ENCODE results near the gene PPP4R1. TPM values are rescaled to one million over a fixed set of nuclear protein-coding genes. Genes with fewer than 3 reads are reported as not detected.

PPP4R1 gene
- total and polyA plus RNA-seq, 8 donors, result 25.9 to 372 (median 40.7) TPM

DNA sequence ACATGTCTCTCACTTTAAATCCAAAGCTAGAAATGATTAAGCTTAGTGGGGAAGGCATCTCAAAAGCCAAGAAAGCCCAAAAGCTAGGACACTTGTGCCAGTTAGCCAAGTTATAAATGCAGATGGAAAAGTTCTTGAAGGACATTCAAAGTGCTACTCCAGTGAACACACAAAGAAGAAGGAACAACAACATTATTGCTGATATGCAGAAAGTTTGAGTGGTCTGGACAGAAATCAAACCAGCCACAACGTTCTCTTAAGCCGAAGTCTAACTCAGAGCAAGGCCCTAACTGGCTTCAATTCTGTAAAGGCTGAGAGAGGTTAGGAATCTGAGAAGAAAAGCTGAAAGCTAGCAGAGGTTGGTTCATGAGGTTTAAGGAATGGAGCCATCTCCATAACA, 49.0 kb downstream of the PPP4R1 start:
- 67 to 83% (median 79%) methylated on average over 2 of the region's 2 CpGs for WGBS, 5 donors
- no peaks in the 10 kb centered on the region for H3K9me3 ChIP-seq
- peaks cover 18 to 87% (median 69%) of the 10 kb centered on the region in 4 donors for H3K36me3 ChIP-seq

DNA sequence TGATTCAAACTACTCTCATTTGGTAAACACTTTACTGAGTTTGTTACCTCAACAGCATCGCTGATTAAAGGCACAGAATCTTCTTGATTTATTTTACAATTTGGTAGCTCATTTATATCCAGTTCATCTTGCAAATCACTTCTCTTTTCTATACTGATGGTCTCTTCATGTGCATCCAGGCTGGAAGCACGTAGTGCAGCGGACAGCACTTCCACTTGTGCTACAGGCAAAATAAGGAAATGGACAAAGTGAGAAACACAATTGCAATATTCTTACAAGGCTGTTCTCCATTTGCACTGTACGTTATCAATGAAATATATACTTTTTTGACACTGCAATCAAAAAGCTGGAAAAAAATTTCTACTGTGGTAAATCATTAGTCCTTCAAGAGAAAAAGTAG, 51.0 kb downstream of the PPP4R1 start:
- Histone ChIP-seq H3K4me1 (peaks cover 0 to 30% (median 10%) of the 10 kb centered on the region in 4 donors), H3K27me3 (no peaks in the 10 kb centered on the region), H3K4me3 (no peak overlapping the region), H3K9me3 (no peaks in the 10 kb centered on the region), H3K36me3 (peaks cover 14 to 87% (median 68%) of the 10 kb centered on the region in 4 donors), H3K27ac (no peak overlapping the region)
- intact Hi-C loops (cut with DNase I; ENCODE audit: low total_unique reads), result no loop called here
- 88 to 92% (median 91%) methylated on average over 4 of the region's 4 CpGs for WGBS, 5 donors
- TF ChIP-seq, protein P1, sequence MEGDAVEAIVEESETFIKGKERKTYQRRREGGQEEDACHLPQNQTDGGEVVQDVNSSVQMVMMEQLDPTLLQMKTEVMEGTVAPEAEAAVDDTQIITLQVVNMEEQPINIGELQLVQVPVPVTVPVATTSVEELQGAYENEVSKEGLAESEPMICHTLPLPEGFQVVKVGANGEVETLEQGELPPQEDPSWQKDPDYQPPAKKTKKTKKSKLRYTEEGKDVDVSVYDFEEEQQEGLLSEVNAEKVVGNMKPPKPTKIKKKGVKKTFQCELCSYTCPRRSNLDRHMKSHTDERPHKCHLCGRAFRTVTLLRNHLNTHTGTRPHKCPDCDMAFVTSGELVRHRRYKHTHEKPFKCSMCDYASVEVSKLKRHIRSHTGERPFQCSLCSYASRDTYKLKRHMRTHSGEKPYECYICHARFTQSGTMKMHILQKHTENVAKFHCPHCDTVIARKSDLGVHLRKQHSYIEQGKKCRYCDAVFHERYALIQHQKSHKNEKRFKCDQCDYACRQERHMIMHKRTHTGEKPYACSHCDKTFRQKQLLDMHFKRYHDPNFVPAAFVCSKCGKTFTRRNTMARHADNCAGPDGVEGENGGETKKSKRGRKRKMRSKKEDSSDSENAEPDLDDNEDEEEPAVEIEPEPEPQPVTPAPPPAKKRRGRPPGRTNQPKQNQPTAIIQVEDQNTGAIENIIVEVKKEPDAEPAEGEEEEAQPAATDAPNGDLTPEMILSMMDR (IDR thresholded peaks at IDR 0.05), result no peak
- TF ChIP-seq POLR2A (IDR thresholded peaks at IDR 0.05) (no peak), EP300 (IDR thresholded peaks at IDR 0.05) (no peak), POLR2AphosphoS5 (IDR thresholded peaks at IDR 0.05) (no peak)
- no peak for DNase-seq

More for the DNA sequence above, 49.0 kb downstream of the PPP4R1 start:
- peaks cover 0 to 34% (median 10%) of the 10 kb centered on the region in 4 donors for H3K4me1 ChIP-seq
- H3K27me3 ChIP-seq, result no peaks in the 10 kb centered on the region
- no peak overlapping the region for H3K4me3 ChIP-seq
- H3K27ac ChIP-seq, result no peak overlapping the region
- intact Hi-C loops (cut with DNase I; ENCODE audit: low total_unique reads), result no loop called here
- TF ChIP-seq, protein P1 (IDR thresholded peaks at IDR 0.05), result no peak
- TF ChIP-seq POLR2AphosphoS5 (IDR thresholded peaks at IDR 0.05) (no peak), EP300 (IDR thresholded peaks at IDR 0.05) (no peak), POLR2A (IDR thresholded peaks at IDR 0.05) (no peak)
- no peak for DNase-seq

GRCh38 chr18:9562584-9562983, 51.8 kb downstream of the PPP4R1 start:
- no peaks in the 10 kb centered on the region for H3K27me3 ChIP-seq
- WGBS, 5 donors, result 69 to 86% (median 81%) methylated on average over 4 of the region's 4 CpGs
- no peak overlapping the region for H3K27ac ChIP-seq
- peaks cover 21 to 87% (median 68%) of the 10 kb centered on the region in 4 donors for H3K36me3 ChIP-seq
- H3K9me3 ChIP-seq, result no peaks in the 10 kb centered on the region
- TF ChIP-seq POLR2AphosphoS5 (IDR thresholded peaks at IDR 0.05) (no peak), POLR2A (IDR thresholded peaks at IDR 0.05) (no peak), EP300 (IDR thresholded peaks at IDR 0.05) (no peak)
- TF ChIP-seq, protein P1 (IDR thresholded peaks at IDR 0.05), result no peak
- no peak overlapping the region for H3K4me3 ChIP-seq
- DNase-seq, result no peak
- H3K4me1 ChIP-seq, result peaks cover 0 to 30% (median 10%) of the 10 kb centered on the region in 4 donors
- intact Hi-C loops (cut with DNase I; ENCODE audit: low total_unique reads), result no loop called here

- TF ChIP-seq POLR2AphosphoS5 (IDR thresholded peaks at IDR 0.05) (no peak), POLR2A (IDR thresholded peaks at IDR 0.05) (no peak), EP300 (IDR thresholded peaks at IDR 0.05) (no peak)
- TF ChIP-seq, protein P1 (IDR thresholded peaks at IDR 0.05), result no peak
- no peaks in the 10 kb centered on the region for H3K9me3 ChIP-seq
- intact Hi-C loops (cut with DNase I; ENCODE audit: low total_unique reads), result no loop called here
- peaks cover 0 to 30% (median 10%) of the 10 kb centered on the region in 4 donors for H3K4me1 ChIP-seq
- no peak for DNase-seq
- no peaks in the 10 kb centered on the region for H3K27me3 ChIP-seq
- WGBS, 5 donors, result 80 to 91% (median 90%) methylated on average over 2 of the region's 2 CpGs
- H3K4me3 ChIP-seq, result no peak overlapping the region
- peaks cover 27 to 87% (median 70%) of the 10 kb centered on the region in 4 donors for H3K36me3 ChIP-seq
- H3K27ac ChIP-seq, result no peak overlapping the region
Observed at GRCh38 chr18:9561759-9562158, 52.6 kb downstream of the PPP4R1 start.
